ENCODE results near the gene ABLIM3. TPM values are rescaled to one million over a fixed set of nuclear protein-coding genes. Genes with fewer than 3 reads are reported as not detected.

The ABLIM3 gene
- total RNA-seq, 1 donor: 32.8 TPM

GRCh38 chr5:149301744-149302380 is 160.6 kb downstream of the ABLIM3 start:
- no peak for TF ChIP-seq CTCF (IDR thresholded peaks at IDR 0.05; ENCODE audit: insufficient read depth, low read depth, low read length)
- no peak for DNase-seq (ENCODE audit: low read depth)
- no peak overlapping the region for H3K4me3 ChIP-seq (ENCODE audit: low read depth, low read length)

GRCh38 chr5:149302641-149303040 is 161.3 kb downstream of the ABLIM3 start:
- no peak overlapping the region for H3K4me3 ChIP-seq (ENCODE audit: low read depth, low read length)
- no peak for DNase-seq (ENCODE audit: low read depth)
- no peak for TF ChIP-seq CTCF (IDR thresholded peaks at IDR 0.05; ENCODE audit: insufficient read depth, low read depth, low read length)

- DNase-seq (ENCODE audit: low read depth): no peak
Observed at GRCh38 chr5:149303210-149303609, 161.9 kb downstream of the ABLIM3 start.

GRCh38 chr5:149304195-149305078 is 163.1 kb downstream of the ABLIM3 start:
- DNase-seq (ENCODE audit: low read depth): no peak
- no peak overlapping the region for H3K4me3 ChIP-seq (ENCODE audit: low read depth, low read length)
- TF ChIP-seq CTCF (IDR thresholded peaks at IDR 0.05; ENCODE audit: insufficient read depth, low read depth, low read length): no peak

More at GRCh38 chr5:149303210-149303609, 161.9 kb downstream of the ABLIM3 start:
- TF ChIP-seq CTCF (IDR thresholded peaks at IDR 0.05; ENCODE audit: insufficient read depth, low read depth, low read length): no peak
- H3K4me3 ChIP-seq (ENCODE audit: low read depth, low read length): no peak overlapping the region

- no peak overlapping the region for H3K4me3 ChIP-seq (ENCODE audit: low read depth, low read length)
- no peak for DNase-seq (ENCODE audit: low read depth)
- TF ChIP-seq CTCF (IDR thresholded peaks at IDR 0.05; ENCODE audit: insufficient read depth, low read depth, low read length): no peak
Observed at GRCh38 chr5:149309354-149309753, 168.1 kb downstream of the ABLIM3 start.

Other genes starting within 250 kb of the ABLIM3 start
- 3.9 and 13.4 TPM in 2 replicates for gene SH3TC2, start 78.4 kb upstream of the ABLIM3 start, total RNA-seq
- 10.8 and 11.9 TPM in 2 replicates for gene AFAP1L1, start 130.4 kb downstream of the ABLIM3 start, total RNA-seq
- gene GRPEL2, start 204.0 kb downstream of the ABLIM3 start, total RNA-seq: 27.6 and 28.7 TPM in 2 replicates
- gene PCYOX1L, start 216.6 kb downstream of the ABLIM3 start, total RNA-seq: 6.4 and 11.7 TPM in 2 replicates
- gene IL17B, start 237.8 kb downstream of the ABLIM3 start, total RNA-seq: 1.3 TPM in 1 of 2 replicates, not detected in the other

Measured in fibroblast of villous mesenchyme (primary cell).